GM19239 (cell line): ENCODE measurements around the gene ERC2.

Experiments used
- DNase-seq: peaks from one replicate; pipeline ENCODE4 v3.0.0; 2011; ENCODE audit warnings: low spot score; ENCODE audit not compliant: insufficient read length
- FAIRE-seq: peaks from 2 replicates; lab custom pipeline; 2011; peaks lifted over from hg19 to GRCh38; lab: Jason Lieb, UNC

ERC2 gene

GRCh38 chr3:56373386-56373785, 94.9 kb downstream of the ERC2 start:
- FAIRE-seq, result no peak

DNA sequence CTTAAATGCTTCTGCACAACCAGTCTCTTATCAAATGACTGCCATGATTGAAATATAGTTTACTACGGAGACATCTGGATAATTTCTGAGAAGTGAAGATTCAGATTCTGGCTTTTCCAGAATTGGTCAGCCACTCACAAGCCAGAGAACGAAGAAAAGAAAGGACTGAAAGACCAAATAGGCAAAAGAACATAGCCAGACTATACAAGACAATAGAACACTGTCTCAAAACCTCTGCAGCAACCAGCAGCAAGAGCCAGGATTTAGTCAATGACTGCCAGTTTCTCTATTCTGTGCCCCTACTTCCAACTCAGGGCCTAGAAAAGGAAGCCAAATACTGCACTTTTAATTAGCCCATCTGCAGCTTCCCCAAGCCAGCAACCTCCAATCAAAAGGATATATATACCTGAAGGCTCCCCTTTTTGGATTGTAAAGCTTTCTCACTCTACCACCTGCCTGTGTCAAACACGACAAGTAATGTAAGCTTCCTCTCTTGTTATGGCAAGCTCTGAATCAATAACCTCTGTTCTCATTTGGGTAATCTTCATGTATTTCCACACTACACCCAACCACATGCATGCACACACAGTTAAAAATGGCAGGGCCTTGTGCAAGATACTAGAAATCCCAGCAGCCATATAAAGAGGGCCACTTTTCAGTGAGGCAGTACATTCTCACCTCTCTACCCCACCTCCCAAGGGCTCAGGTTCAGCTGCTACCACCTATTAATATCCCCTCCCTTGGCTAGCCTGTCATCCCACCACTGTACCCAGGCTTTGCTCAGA, 97.1 kb downstream of the ERC2 start:
- FAIRE-seq, result no peak

More at GRCh38 chr3:56373386-56373785, 94.9 kb downstream of the ERC2 start:
- no peak for DNase-seq

GRCh38 chr3:56369914-56370313, 98.4 kb downstream of the ERC2 start:
- DNase-seq (no peak), FAIRE-seq (no peak)

More for the DNA sequence above, 97.1 kb downstream of the ERC2 start:
- DNase-seq, result no peak

DNA sequence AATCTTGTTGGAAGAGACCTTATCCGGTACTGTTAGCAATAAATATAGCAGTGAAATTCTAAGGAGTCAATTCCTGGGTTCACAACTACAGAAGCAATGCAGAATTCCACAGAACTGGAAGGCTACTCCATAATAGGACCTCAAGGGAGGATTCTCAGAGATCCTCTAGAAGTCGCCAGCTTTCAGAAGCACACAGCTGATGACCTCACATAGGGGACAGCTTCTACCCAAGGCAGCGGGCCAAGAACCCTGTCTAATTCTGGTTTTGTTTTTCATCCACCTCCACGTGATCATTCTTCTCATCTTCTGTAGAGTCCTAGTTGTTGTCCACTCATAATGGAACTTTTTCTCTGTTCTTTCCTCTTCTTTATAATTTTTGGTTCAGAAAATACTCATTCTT, 99.4 kb downstream of the ERC2 start:
- no peak for FAIRE-seq
- DNase-seq, result no peak

DNA sequence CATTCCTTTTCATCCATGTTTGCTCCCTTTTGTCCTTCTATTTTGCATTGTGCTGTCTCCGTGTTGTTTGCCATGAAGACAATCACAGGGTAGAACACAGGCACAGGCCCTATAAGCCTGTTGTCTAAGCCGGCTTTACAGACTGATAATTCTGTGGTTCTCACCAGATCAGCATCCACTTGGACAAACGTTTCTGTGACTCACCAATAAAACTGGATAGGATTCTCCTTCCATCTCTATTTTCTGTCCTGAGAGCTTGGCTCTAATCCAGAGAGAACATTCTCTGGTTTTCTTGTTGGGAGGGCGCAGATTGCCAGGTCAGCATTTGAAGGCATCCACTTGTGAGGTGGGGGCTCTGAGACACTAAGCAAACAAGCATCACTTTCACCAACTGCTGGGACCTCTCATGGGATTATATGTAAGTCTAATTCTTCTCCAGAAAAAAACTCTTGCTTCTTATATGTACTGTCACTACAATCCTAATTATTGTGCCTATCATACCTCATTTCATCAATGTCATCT, 101.6 kb downstream of the ERC2 start:
- no peak for DNase-seq
- FAIRE-seq, result no peak

- DNase-seq, result no peak
- FAIRE-seq, result no peak
Observed at GRCh38 chr3:56365905-56366640, 102.2 kb downstream of the ERC2 start.

GRCh38 chr3:56364665-56365064, 103.6 kb downstream of the ERC2 start:
- DNase-seq (no peak), FAIRE-seq (no peak)

DNA sequence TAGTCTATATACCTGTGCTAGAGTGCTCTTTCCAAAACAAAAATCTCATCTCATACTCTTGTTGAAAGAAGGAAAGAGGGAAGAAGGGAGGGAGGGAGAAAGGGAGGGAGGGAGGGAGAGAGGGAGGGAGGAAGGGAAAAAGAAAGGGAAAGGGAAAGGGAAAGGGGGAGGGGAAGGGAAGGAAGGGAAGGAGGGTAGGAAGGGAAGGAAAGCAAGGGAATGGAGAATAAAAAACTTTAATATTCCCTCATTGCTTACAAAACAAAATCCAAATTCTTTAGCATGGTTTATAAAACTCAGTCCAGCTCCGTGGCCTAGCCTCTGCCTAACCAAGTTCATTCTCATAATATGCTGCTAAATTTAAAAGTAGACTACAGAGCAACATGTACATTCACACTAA, 104.5 kb downstream of the ERC2 start:
- DNase-seq, result no peak
- FAIRE-seq, result no peak

DNA sequence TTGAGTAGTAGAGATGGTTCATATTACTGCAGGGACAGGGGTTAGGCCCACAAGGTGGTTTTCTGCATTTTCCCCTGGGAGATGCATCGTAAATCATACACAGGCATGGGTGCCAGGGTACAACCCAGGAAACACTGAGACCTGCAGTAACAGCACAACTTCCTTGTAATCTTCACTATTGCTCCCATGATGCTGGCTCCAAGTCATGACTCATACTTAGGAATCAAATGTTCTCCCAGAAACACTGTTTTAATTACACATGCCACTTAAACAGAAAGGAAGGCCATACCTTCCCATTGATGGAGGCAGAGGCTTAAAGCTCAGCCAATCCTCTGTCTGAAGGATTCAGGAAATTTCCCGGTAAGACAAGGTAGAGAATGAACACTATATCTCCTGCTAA, 106.5 kb downstream of the ERC2 start:
- no peak for DNase-seq
- FAIRE-seq, result no peak

- no peak for FAIRE-seq
- DNase-seq, result no peak
Observed at GRCh38 chr3:56357266-56357665, 111.0 kb downstream of the ERC2 start.

GRCh38 chr3:56356808-56357207, 111.5 kb downstream of the ERC2 start:
- no peak for DNase-seq
- no peak for FAIRE-seq

DNA sequence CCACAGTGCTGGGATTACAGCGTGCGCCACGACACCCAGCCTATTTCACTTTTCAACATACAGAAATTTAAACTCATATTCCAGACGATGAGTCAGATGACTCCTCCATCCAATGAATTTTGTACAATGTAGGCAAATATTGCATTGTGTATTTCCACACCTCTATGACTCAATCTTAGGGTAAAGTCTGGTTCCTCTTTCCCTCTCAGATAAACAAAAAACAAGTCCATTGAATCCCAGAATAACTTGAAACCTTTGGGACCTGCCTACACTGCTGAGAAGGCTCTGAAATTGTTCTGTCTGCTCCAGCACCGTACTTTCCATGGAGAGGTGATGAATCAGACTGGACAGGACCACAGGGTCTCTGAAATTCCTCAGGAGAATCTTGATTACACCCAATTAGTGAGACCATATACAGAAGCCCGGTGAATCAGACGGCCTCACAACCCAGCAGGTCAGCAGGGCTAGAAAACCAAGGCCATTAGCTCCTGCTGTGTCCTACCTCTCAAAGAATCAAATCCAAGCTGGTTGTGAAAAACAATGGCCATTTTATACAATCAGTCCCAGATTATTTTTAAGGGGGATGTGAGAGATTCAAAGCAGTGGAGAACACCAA, 112.6 kb downstream of the ERC2 start:
- FAIRE-seq, result no peak
- DNase-seq, result no peak

- no peak for FAIRE-seq
- DNase-seq, result no peak
Observed at GRCh38 chr3:56351537-56351936, 116.7 kb downstream of the ERC2 start.

- FAIRE-seq (no peak), DNase-seq (peak; percentile 5)
Observed at GRCh38 chr3:56347219-56347871, 120.9 kb downstream of the ERC2 start.

- DNase-seq, result no peak
- no peak for FAIRE-seq
Observed at GRCh38 chr3:56342475-56342874, 125.8 kb downstream of the ERC2 start.

GRCh38 chr3:56339671-56340070, 128.6 kb downstream of the ERC2 start:
- no peak for DNase-seq
- FAIRE-seq, result no peak

- DNase-seq (no peak), FAIRE-seq (no peak)
Observed at GRCh38 chr3:56339244-56339643, 129.0 kb downstream of the ERC2 start.

DNA sequence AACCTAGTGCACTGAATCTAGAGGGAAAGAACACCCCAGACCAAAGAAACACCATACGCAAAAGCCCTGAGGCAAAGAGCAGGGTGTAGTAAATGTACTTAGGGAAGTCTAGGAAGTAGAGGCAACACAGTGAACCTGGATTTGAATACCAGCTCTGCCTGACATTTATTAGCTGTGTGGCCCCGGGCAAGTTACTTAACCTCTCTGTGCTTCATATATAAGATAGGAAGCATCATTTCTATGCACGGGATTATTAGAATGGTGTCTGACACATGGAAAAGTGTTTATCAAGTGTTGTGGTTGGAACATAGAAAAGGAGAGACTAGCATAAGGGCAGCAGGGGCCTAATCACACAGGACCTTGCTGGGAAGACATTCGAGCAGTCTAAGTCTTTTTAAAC, 132.2 kb downstream of the ERC2 start:
- no peak for DNase-seq
- FAIRE-seq, result no peak

GRCh38 chr3:56324473-56324872, 143.8 kb downstream of the ERC2 start:
- DNase-seq, result no peak
- no peak for FAIRE-seq

DNA sequence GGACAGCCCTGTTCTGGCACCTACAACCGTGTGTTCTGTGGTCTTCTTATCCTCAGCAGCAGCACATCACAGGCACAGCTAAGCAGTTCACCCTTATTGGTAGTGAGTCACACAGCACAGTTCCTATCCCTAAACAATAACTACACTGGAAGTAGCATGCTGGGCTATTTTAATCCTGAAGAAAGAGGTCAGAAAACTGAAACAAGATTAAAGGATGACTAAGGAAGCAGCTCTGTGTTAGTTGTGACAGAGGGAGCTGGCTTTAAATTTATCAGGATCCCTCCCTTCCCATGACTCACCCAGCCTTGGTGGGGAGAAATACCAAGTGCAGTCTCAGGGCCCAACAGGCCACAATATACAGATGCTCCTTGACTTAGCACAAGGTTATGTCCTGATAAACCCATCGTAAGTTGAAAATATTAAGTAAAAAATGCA, 144.3 kb downstream of the ERC2 start:
- FAIRE-seq (no peak), DNase-seq (no peak)
